DMS 273 treated with DMSO at 0.1 percent for 48 hours (cell line): Measurements from ENCODE around the gene ESRRA.
"Not testable (repeated sequence)": the region's sequence is repeated elsewhere in the genome, so short reads cannot be mapped to it uniquely, and the experiment has no call there.

Source experiments
- DNase-seq: peaks from one replicate; lab custom pipeline; 2025; lab: John Stamatoyannopoulos, UW

Gene ESRRA

DNA sequence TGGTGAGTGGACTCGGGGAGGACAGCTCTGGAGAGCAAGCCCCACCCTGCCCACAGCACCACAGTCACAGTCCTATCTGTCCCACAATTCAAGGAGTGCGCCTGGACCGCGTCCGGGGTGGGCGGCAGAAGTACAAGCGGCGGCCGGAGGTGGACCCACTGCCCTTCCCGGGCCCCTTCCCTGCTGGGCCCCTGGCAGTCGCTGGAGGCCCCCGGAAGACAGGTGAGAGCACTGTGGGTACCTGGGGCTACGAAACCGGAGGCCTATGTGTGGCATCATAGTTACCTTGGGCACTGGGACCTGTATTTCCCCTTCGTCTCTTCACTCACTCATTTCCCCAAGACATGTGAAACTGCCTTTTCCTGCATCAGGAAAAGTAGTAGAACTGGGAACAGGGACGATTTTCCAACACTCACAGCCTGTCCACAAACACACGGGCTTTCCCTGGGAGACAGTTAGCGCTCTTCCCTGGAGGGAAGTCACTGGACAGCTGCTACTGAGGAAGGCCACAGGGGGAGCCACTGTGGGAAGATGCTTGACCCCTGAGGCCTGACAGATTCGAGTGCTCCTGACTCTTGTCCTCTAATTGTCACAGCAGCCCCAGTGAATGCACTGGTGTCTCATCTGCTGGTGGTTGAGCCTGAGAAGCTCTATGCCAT, 9.0 kb downstream of the ESRRA start:
- DNase-seq = no peak

DNA sequence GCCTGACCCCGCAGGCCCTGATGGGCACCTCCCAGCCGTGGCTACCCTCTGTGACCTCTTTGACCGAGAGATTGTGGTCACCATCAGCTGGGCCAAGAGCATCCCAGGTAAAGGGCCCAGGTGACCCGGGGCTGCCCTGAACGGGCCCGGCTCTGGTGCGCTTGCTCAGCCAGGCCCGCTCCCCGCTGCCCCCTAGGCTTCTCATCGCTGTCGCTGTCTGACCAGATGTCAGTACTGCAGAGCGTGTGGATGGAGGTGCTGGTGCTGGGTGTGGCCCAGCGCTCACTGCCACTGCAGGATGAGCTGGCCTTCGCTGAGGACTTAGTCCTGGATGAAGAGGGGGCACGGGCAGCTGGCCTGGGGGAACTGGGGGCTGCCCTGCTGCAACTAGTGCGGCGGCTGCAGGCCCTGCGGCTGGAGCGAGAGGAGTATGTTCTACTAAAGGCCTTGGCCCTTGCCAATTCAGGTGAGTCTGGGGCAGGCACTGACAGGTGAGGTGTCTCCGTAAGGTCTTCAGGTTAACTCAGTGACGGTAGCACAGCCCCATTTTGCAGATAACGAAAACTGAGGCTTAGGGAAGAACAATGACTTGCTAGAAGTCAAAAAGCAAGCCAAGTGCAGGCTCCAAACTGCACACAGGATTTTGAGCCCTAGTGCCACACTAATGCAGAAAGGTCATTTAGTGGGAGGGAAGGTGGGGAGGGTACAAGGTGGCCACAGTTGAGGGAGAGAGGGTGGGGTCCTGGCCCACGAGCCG, 9.7 kb downstream of the ESRRA start:
- no peak for DNase-seq

DNA sequence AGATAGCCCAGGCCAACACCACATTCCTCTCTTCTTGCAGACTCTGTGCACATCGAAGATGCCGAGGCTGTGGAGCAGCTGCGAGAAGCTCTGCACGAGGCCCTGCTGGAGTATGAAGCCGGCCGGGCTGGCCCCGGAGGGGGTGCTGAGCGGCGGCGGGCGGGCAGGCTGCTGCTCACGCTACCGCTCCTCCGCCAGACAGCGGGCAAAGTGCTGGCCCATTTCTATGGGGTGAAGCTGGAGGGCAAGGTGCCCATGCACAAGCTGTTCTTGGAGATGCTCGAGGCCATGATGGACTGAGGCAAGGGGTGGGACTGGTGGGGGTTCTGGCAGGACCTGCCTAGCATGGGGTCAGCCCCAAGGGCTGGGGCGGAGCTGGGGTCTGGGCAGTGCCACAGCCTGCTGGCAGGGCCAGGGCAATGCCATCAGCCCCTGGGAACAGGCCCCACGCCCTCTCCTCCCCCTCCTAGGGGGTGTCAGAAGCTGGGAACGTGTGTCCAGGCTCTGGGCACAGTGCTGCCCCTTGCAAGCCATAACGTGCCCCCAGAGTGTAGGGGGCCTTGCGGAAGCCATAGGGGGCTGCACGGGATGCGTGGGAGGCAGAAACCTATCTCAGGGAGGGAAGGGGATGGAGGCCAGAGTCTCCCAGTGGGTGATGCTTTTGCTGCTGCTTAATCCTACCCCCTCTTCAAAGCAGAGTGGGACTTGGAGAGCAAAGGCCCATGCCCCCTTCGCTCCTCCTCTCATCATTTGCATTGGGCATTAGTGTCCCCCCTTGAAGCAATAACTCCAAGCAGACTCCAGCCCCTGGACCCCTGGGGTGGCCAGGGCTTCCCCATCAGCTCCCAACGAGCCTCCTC, 10.6 kb downstream of the ESRRA start:
- DNase-seq = not testable (repeated sequence)

DNA sequence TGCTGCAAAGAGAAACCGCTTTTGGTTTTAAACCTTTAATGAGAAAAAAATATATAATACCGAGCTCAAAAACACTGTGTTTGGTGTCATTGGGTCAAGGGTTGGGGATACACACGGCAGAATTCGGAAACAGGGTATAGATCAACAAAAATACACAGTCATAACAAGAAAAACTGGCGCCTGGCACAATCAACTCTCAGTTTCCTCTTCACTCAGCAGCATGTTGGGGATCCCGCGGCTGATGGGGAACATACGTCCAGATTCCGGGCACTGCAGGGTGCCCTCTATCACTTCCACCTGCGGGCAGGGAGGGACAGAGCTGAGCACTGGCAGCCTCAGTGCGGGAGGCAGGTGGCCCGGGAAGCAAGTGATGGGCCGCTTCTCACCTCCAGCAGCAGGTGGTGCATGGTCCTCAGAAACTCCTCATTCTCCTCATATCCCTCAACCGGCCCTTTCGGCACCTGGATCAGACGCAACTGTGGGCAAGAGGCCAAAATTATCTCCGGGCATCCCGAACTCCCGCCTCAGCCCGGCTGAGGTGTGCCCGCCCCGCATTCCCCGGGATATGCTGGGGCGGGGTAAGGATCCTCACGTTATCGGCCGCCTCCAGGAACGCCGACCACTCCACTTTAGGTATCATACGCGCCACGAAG, 11.5 kb downstream of the ESRRA start:
- no peak for DNase-seq

DNA sequence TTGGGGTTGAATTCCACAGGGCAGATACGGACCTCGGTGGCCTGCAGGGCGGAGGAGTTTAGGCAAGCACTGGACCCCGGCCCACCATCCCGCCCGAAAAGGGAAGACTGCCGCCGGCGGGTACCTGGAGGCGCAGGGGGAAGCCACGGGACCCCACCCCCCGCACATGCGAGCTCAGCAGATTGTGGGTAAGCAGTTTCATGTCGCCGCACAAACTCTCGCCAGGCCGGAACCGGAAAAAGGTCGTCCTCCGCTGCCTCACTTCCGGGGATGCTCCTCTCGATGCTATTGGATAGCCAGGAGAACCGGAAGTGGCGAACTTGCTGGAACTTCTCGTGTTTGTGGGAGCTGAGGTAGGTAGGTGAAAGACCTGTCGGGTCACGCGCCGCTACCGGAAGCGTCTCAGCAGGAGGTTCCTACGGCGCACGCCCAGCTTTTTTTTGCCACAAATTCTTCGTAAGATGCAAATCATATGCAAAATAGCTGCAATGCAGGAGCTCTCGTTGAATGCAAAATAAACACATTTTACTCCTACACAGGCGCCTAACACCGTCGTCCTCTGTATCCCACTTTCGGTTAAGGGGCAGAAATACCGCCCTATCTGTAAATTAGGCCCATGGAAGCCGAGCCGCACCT, 12.1 kb downstream of the ESRRA start, which contains the start of gene TRMT112:
TSS of gene TRMT112 (minus strand) at position 235 of the 636 bp plus-strand sequence. CDS start at position 202, 33 bp downstream.
- peak; percentile 79 for DNase-seq

DNA sequence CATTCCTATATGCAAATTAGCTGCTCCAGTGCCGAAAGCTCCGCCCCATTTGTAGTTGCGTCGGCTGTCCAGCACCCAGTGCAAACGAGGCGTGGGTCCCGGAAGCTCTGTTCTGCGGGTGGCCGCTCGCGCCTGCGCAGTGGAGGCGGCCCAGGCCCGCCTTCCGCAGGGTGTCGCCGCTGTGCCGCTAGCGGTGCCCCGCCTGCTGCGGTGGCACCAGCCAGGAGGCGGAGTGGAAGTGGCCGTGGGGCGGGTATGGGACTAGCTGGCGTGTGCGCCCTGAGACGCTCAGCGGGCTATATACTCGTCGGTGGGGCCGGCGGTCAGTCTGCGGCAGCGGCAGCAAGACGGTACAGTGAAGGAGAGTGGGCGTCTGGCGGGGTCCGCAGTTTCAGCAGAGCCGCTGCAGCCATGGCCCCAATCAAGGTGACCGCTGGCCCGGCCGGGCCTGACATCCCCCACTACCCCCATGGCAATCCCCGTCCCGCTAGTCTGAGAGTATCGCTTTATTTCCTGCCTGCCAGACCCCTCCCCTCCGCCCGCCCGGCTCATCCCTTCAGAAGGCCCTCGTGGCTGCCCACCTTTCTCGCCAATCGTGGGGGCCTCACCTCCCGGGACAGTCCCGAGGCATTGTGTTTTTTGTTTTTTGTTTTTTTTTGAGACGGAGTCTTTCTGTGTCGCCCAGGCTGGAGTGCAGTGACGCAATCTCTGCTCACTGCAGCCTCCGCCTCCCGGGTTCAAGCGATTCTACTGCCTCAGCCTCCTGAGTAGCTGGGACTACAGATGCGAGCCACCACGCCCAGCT, 12.8 kb downstream of the ESRRA start, which contains the start of gene PRDX5:
TSS of gene PRDX5 (plus strand) at position 161 of the 805 bp plus-strand sequence. CDS start at position 256, 95 bp downstream.
- DNase-seq = peak; percentile 74

DNA sequence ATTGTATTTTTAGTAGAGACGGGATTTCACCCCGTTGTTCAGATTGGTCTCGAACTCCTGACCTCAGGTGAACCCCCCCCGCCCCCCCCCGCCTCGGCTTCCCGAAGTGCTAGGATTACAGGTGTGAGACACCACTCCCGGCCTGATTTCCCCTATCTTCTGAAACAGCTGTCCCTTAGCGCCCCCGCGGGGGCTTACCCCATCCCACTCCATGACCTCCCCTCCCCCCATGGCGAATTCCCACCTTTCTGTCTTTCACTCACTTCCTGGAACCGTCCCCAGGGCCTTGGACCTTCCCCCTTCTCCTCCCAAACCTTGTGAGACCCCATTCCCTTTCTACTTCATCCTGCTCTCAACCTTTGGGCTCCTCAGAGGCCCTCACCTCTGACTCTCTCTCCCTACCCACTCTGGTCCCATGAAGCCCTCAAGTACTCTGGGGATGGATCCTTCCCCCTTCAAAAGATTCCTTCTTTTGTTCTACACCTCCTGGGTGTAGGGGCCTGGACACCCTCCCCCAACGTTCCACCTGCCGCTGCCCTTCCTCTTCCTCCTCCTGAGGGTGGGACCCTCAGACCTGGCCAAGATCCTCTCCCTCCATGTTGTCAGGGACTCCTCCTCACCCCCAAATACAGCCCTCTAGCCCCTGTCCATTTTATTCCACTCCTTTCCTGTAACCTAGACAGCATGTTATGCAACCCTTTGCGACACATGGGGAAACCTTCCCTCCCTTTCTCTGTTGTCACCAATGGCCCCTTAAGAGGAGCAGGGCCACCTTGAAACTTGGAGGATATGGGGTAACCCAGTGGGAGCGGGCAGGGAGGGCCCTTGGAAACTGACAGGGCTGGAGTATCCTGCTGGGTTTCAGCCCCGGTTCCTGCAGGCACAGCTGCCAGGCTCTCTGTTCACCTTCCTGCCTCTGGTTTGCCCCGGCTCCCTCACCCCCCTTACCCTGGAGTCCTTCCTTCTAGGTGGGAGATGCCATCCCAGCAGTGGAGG, 13.7 kb downstream of the ESRRA start:
- DNase-seq = no peak

DNA sequence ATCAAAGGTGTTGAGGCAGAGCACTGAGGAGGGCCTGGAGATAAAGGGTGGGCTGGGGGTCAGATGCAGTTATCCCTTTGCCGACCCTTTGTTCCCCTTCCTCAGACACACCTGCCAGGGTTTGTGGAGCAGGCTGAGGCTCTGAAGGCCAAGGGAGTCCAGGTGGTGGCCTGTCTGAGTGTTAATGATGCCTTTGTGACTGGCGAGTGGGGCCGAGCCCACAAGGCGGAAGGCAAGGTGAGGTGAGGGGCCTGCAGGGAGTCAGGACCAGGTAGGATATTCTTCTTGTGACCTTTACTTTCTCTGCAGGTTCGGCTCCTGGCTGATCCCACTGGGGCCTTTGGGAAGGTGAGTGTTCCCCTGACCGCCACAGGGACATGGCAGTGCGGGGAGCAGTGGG, 15.2 kb downstream of the ESRRA start:
- DNase-seq = no peak

DNA sequence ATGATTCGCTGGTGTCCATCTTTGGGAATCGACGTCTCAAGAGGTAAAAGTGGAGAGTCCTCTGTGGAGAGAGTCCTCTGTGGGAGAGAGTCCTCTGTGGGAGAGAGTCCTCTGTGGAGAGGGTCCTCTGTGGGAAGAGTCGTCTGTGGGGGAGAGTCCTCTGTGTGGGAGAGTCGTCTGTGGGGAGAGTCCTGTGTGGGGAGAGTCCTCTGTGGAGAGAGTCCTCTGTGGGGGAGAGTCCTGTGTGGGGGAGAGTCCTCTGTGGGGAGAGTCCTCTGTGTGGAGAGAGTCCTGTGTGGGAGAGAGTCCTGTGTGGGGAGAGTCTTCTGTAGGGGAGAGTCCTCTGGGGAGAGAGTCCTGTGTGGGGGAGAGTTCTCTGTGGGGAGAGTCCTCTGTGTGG, 15.7 kb downstream of the ESRRA start:
- DNase-seq = no peak

DNA sequence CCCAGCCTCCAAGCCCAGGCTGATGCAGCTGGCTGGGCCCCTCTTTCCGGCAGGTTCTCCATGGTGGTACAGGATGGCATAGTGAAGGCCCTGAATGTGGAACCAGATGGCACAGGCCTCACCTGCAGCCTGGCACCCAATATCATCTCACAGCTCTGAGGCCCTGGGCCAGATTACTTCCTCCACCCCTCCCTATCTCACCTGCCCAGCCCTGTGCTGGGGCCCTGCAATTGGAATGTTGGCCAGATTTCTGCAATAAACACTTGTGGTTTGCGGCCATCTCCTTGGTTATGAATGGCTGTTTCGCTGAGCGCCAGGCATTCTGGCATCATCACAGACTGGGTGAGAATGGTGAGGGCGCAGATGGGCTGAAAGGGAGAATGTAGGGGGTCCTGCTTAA, 16.2 kb downstream of the ESRRA start:
- no peak for DNase-seq

DNA sequence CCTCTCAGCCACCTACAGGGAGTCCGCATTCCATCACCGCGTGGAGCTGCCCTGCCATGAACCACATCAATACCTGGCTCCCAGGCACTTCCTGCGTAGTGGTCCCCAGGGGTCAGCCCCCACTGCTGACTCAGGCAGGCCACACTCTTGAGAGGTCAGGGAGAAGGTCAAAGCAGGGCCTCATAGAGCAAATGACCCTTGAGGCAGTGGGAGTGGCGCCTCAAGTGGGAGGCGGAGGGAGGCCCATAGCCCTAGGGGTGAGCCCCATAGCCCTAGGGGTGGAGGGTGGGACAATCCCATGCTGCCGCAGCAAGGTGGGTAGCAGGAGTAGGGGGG, 17.6 kb downstream of the ESRRA start:
- DNase-seq = no peak

DNA sequence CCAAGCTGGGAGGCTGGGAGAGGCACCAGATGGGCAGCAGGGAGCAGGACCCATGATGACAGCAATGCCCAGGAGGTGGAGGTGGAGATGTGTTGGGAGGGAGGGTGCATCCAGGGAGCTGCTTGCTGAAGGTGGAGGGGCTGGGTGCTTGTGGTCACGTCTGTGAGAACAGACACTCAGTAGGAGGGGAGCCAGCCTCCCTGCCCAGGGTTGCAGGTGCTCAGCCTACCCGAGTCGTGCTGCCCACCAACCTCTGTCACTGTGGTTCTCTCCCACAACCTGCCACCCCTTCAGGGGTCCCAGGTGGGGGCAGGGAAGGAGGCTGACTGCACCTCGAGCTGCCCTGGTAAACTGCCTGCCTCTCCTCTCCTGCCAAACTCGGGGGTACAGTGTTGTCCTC, 18.0 kb downstream of the ESRRA start:
- no peak for DNase-seq

DNA sequence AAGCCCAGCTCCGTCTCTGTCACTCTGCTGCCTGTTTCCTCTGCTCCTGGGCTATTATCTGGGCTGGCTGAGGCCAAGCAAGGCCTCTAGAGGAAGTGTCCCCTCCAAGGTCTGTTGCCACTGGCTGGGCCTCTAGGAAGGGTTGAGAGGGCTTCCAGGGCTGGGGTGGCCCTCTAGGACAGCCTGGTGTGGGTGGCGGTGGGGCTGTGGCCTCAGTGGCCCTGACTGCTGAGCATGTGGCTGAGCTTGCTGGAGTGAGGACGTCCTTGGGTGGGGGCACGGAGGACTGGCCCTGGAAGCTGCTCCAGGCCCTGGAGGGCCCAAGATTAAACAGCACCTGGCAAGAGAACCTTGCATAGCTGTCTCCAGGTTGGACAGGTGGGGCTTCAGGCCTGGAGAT, 18.7 kb downstream of the ESRRA start:
- not testable (repeated sequence) for DNase-seq

DNA sequence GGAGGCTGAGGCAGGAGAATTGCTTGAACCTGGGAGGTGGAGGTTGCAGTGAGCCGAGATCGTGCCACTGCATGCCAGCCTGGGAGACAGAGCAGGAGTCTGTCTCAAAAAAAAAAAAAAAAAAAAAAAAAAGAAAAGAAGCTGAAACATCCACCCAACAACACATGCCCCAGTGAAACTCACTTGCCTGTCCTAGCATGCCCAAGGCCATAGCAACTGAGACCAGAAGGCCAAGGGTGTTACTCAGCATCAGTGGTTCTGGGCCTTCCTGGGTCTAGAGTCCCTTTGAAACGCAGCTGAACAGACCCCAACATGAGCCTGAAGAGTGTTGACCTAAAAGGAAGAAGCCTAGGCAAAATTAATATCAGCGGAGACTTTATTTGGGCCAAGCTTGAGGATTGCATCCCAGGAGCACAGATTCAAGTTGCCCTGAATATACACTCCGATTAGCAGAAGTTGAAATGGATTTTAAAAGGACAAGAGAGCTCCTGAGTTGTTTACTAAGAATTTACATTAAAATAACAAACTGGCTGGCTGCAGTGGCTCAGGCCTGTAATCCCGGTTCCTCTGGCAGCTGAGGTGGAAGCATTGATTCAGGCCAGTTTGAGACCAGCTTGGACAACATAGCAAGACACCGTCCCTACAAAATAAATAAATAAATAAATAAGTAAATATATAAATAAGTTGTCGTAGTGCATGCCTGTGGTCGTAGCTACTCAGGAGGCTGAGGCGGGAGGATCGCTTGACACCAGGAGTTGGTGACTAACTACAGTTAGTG, 19.6 kb downstream of the ESRRA start:
- no peak for DNase-seq

DNA sequence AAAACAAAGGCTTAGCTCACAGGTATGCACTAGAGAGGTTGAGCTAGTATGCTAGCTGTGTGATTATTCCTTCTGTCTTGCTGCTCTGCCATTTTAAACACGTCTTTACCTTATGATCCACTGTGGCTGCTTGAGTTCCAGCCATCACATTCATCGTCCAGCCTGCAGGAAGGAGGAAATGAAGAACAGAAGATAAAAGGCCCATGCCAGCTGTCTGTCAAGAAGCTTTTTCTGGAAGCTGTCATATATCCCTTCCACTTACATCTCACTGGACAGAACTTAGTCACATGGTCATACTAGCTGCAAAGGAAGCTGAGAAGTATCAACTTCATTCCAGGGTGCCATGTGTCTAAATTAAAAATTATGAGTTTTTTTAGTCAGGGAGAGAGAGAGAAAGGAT, 22.1 kb downstream of the ESRRA start:
- no peak for DNase-seq

DNA sequence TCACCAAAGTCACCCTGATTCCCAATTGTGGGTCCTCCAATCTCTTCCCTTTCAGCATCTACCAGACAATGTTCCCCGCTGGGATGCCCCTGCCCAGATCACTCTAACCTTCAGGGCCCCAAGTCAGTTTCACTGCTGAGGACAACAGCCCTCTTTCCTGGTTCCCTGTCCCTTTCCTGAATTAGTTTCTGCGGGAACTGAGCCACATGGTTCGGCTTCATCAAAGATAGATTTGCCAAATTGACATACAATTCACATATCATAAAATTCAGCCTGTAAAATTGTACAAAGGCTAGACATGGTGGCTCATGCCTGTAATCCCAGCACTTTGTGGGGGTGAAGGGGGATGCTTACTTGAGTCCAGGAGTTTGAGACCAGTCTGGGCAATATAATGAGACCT, 22.7 kb downstream of the ESRRA start:
- no peak for DNase-seq

DNA sequence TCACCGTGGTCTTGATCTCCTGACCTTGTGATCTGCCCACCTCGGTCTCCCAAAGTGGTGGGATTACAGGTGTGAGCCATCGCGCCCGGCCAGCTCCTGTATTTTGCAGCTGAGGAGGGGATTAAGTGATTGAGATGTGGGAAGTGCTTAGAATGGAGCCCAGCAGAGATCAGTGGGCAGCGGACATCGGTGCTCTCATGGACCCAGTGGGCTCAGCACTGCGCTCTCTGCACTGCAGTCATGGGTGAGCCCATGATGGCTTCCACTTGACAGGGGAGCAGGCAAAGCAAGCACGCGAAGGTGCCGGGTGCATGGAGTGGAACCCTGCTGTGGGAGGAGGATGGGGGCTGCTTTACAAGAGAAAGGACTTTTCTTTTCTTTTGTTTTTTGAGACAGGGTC, 25.6 kb downstream of the ESRRA start:
- DNase-seq = no peak

DNA sequence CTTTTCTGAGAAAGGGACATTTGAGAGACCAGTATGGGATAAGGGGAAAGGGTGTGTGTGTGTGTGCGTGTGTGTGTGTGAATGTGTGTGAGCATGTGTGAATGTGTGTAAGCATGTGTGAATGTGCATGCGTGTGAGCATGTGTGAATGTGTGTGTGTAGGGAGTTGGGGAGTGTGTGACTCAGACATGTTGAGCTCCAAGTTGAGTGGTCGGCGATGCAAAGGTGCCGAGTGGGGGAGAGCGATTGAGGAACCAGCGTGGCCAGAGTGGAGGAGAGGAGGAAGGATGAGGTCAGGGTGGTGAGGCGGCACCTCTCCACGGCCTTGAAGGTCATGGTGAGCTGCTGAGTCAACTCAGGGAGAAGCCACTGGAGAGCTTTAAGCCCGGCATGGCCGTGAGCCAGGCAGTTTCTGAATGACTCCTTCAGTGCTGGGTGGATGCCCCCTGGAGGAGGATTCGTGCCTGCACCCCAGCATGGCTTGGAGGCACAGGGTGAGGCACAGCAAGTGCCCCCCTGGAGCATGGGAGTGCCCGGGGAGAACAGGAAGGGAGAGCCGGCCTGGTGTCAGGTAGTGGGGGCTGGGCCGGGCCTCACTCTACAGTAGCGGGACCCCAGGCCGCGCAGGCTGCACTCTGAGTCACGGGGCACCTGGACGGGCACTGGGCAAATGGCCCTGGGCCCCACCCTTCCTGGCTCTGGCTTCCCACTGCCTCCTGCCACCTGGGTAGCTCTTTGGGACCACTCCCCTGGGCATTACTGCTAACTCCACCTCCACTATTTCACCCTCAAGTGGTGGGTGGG, 26.4 kb downstream of the ESRRA start:
- DNase-seq = no peak
